IMR-90 (cell line): ENCODE measurements around the gene FAM163A. TPM values are rescaled to one million over a fixed set of nuclear protein-coding genes. Genes with fewer than 3 reads are reported as not detected.

Source experiments
- ATAC-seq: fragments of 200-7000 bp; cut with Tn5 transposase; 2 replicates; pipeline ENCODE4 v1.9.1; 2020; ENCODE audit warnings: low read depth, mild to moderate bottlenecking, moderate library complexity
- BruUV-seq: library from RNA; stranded (reverse); fragments of 400-500 nt; replicated peaks from 2 replicates; lab custom pipeline; 2021; lab: Mats Ljungman, UMichigan
- CTCF ChIA-PET: fragments of 300-600 bp; formaldehyde crosslinking; extraction: SDS; loops from one replicate; lab custom pipeline; 2021; ENCODE audit warnings: antibody characterized with exemption; lab: Yijun Ruan, JAX
- POLR2A ChIA-PET: fragments of 300-600 bp; sonication (Branson Sonifier 250); formaldehyde crosslinking; loops from one replicate; lab custom pipeline; 2022; ENCODE audit warnings: antibody characterized with exemption; ENCODE audit not compliant: unreplicated experiment; lab: Charles Lee
- DNase-seq: peaks from one replicate; pipeline ENCODE4 v3.0.0; 2013
- H2AFZ ChIP-seq: replicated peaks from 2 replicates; pipeline ENCODE3; 2013; ENCODE audit warnings: low read length, mild to moderate bottlenecking; ENCODE audit not compliant: poor library complexity
- H2AK5ac ChIP-seq: 2 replicates; pipeline ENCODE4 v1.6.1; 2013; ENCODE audit warnings: low read depth, low read length, inconsistent platforms
- H2AK9ac ChIP-seq: replicated peaks from 2 replicates; pipeline ENCODE3; 2013; ENCODE audit warnings: mild to moderate bottlenecking, low read depth, low read length, moderate library complexity; ENCODE audit not compliant: poor library complexity
- H2BK120ac ChIP-seq: 2 replicates; pipeline ENCODE4 v1.6.1; 2013; ENCODE audit warnings: low read depth, low read length, inconsistent platforms
- H2BK15ac ChIP-seq: 3 replicates; pipeline ENCODE4 v1.6.1; 2013; ENCODE audit warnings: low read depth, low read length, inconsistent platforms
- H2BK20ac ChIP-seq: 2 replicates; pipeline ENCODE4 v1.6.1; 2013; ENCODE audit warnings: low read depth, mild to moderate bottlenecking, inconsistent platforms, low read length, moderate library complexity
- H2BK5ac ChIP-seq: 2 replicates; pipeline ENCODE4 v1.6.1; 2013; ENCODE audit warnings: mild to moderate bottlenecking, low read depth, low read length, inconsistent platforms; ENCODE audit not compliant: poor library complexity, severe bottlenecking
- H3K14ac ChIP-seq: replicated peaks from 2 replicates; pipeline ENCODE4 v1.6.1; 2013; ENCODE audit warnings: low read depth, low read length, inconsistent platforms
- H3K18ac ChIP-seq: 2 replicates; pipeline ENCODE4 v1.6.1; 2013; ENCODE audit warnings: low read depth, low read length, control low read depth
- H3K23ac ChIP-seq: 2 replicates; pipeline ENCODE4 v1.6.1; 2013; ENCODE audit warnings: low read depth, low read length, inconsistent platforms
- H3K27ac ChIP-seq: 2 replicates; pipeline ENCODE4 v1.5.1; 2013; ENCODE audit warnings: mild to moderate bottlenecking, control low read depth, low read length; ENCODE audit not compliant: insufficient read depth
- H3K27me3 ChIP-seq: 2 replicates; pipeline ENCODE4 v1.6.1; 2013; ENCODE audit warnings: low read length; ENCODE audit not compliant: control insufficient read depth, insufficient read depth
- H3K36me3 ChIP-seq: 2 replicates; pipeline ENCODE4 v1.6.1; 2013; ENCODE audit warnings: low read length, mixed read lengths; ENCODE audit not compliant: control insufficient read depth, insufficient read depth
- H3K4ac ChIP-seq: 2 replicates; pipeline ENCODE4 v1.6.1; 2013; ENCODE audit warnings: low read depth, low read length, inconsistent platforms
- H3K4me1 ChIP-seq: 2 replicates; pipeline ENCODE4 v1.6.1; 2013; ENCODE audit warnings: low read length, mixed read lengths; ENCODE audit not compliant: control insufficient read depth, insufficient read depth
- H3K4me2 ChIP-seq: 2 replicates; pipeline ENCODE4 v1.6.1; 2013; ENCODE audit warnings: low read depth, mild to moderate bottlenecking, control low read depth, low read length, moderate library complexity
- H3K4me3 ChIP-seq: 2 replicates; pipeline ENCODE4 v1.5.1; 2013; ENCODE audit warnings: low read depth, mild to moderate bottlenecking, control low read depth, low read length, moderate library complexity; ENCODE audit not compliant: insufficient read depth
- H3K56ac ChIP-seq: 2 replicates; pipeline ENCODE4 v1.6.1; 2013; ENCODE audit warnings: low read length, inconsistent platforms; ENCODE audit not compliant: insufficient read depth; ENCODE audit errors: extremely low read depth
- H3K79me1 ChIP-seq, 2 experiments: 2 replicates each; pipeline ENCODE4 v1.6.1; 2013; ENCODE audit warnings: low read length in 2 of 2, inconsistent platforms in 1 of 2, low read depth in 1 of 2
- H3K9ac ChIP-seq: 2 replicates; pipeline ENCODE4 v1.6.1; 2013; ENCODE audit warnings: low read depth, low read length, control low read depth
- H3K9me1 ChIP-seq: 2 replicates; pipeline ENCODE4 v1.6.1; 2013; ENCODE audit warnings: low read length, inconsistent platforms; ENCODE audit not compliant: insufficient read depth
- H3K9me3 ChIP-seq: 2 replicates; pipeline ENCODE4 v1.6.1; 2013; ENCODE audit warnings: low read length; ENCODE audit not compliant: control insufficient read depth, insufficient read depth
- H4K20me1 ChIP-seq: 2 replicates; pipeline ENCODE4 v1.6.1; 2013; ENCODE audit warnings: low read length, inconsistent platforms; ENCODE audit not compliant: insufficient read depth
- H4K5ac ChIP-seq: 2 replicates; pipeline ENCODE4 v1.6.1; 2013; ENCODE audit warnings: mild to moderate bottlenecking, low read depth, low read length, control low read depth
- H4K8ac ChIP-seq, 2 experiments: 2 replicates each; pipeline ENCODE4 v1.6.1; 2013; ENCODE audit warnings: low read depth in 2 of 2, low read length in 2 of 2, control low read depth in 1 of 2, inconsistent platforms in 1 of 2
- H4K91ac ChIP-seq: 2 replicates; pipeline ENCODE4 v1.6.1; 2013; ENCODE audit warnings: low read depth, low read length, inconsistent platforms; ENCODE audit not compliant: insufficient read depth
- CHD1 ChIP-seq: IDR thresholded peaks from 2 replicates; pipeline ENCODE4 v1.6.1; 2012; ENCODE audit warnings: low read depth, low read length, improper control_type of control experiment
- FOS ChIP-seq: fragments of 150-350 bp; IDR thresholded peaks from 2 replicates; pipeline ENCODE4 v1.6.1; 2016; ENCODE audit warnings: low read depth, low read length
- MAFK ChIP-seq: IDR thresholded peaks from 2 replicates; pipeline ENCODE4 v1.6.1; 2012; ENCODE audit warnings: low read depth, low read length, improper control_type of control experiment
- MXI1 ChIP-seq: IDR thresholded peaks from 2 replicates; pipeline ENCODE4 v1.6.1; 2012; ENCODE audit warnings: low read depth, mild to moderate bottlenecking, low read length, moderate library complexity, borderline replicate concordance
- NFE2L2 ChIP-seq: fragments of 150-350 bp; IDR thresholded peaks from 2 replicates; pipeline ENCODE4 v1.6.1; 2016; ENCODE audit warnings: low read depth, mild to moderate bottlenecking, low read length
- POLR2A ChIP-seq: IDR thresholded peaks from 2 replicates; pipeline ENCODE4 v1.6.1; 2012; ENCODE audit warnings: mild to moderate bottlenecking, low read depth, low read length
- RAD21 ChIP-seq: IDR thresholded peaks from 2 replicates; pipeline ENCODE4 v1.6.1; 2012; ENCODE audit warnings: low read length, improper control_type of control experiment
- USF2 ChIP-seq: fragments of 150-350 bp; IDR thresholded peaks from 2 replicates; pipeline ENCODE4 v1.6.1; 2017; ENCODE audit warnings: mild to moderate bottlenecking, antibody characterized with exemption, low read length, low read depth
- WGBS, 2 experiments: methylation state at CpG; one replicate each; pipeline versions ENCODE4 v1.1.5 to v1.1.7; 2013; ENCODE audit warnings: missing lambda C conversion rate in 2 of 2; ENCODE audit not compliant: insufficient read length in 1 of 2; ENCODE audit errors: extremely low coverage in 2 of 2; 5-methylcytosine and 5-hydroxymethylcytosine counted together
- dilution Hi-C: fragments of 300-500 bp; cut with HindIII; formaldehyde crosslinking; loops from one replicate; pipeline ENCODE4 v1.14.3; 2018; ENCODE audit warnings: low sequenced_read_pairs; ENCODE audit not compliant: unreplicated experiment
- in situ Hi-C: fragments of 300-500 bp; cut with MboI; formaldehyde crosslinking; loops from 3 replicates; pipeline ENCODE4 v1.14.3; 2019; ENCODE audit warnings: low sequenced_read_pairs, inconsistent platforms, mixed read lengths
- intact Hi-C: fragments of 100-400 bp; cut with micrococcal nuclease; formaldehyde crosslinking; loops from 2 replicates; pipeline ENCODE4 v1.10.0; 2022
- polyA plus RNA-seq, 3 experiments: library from polyadenylated mRNA; depleted of rRNA; stranded (reverse); fragments of >200 nt; gene quantifications; 2 replicates each; pipeline ENCODE4 v1.2.3, GENCODE V29; 2012; ENCODE audit warnings: low replicate concordance in 1 of 3
- total RNA-seq: library from RNA; depleted of rRNA; stranded (reverse); fragments of >200 nt; gene quantifications from 2 replicates; pipeline ENCODE4 v1.2.3, GENCODE V29; 2012

FAM163A gene
- total and polyA plus RNA-seq, 2 of the 4 experiments (the other 2 are of a cell fraction) = not detected

DNA sequence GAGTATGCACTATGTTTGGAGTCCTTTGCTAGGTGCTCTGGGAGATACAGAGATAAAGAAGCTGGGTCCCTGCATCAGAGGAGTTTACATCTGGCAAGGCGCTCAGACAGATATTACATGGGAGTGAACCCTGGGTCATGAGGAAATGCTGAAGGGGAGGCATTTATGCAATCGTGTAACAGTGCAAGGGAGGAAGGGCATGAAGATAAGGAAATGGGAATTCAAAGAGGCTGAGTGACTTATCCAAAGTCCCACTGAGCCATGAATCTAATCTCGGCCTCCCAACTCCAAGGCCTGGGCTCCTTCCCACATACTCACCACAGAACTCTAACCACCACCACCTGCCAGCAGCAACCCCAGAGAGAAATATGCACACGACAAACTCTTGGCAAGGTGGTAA is 51.6 kb downstream of the FAM163A start:
- TF ChIP-seq MXI1 = no peak
- no peak for TF ChIP-seq RAD21
- TF ChIP-seq POLR2A = no peak
- no peak for TF ChIP-seq MAFK
- TF ChIP-seq FOS = no peak
- TF ChIP-seq CHD1 = no peak
- TF ChIP-seq NFE2L2 = no peak
- TF ChIP-seq USF2 = no peak
- Histone ChIP-seq H3K4me3 (no peak overlapping the region), H4K8ac (no peak overlapping the region), H4K5ac (no peak overlapping the region), H3K18ac (no peak overlapping the region), H2AK9ac (no peak overlapping the region), H2BK5ac (no peak overlapping the region), H3K4me1 (no peaks in the 10 kb centered on the region), H2AFZ (no peak overlapping the region), H3K14ac (no peak overlapping the region), H3K79me1 (no peaks in the 10 kb centered on the region), H4K91ac (no peak overlapping the region), H3K23ac (no peak overlapping the region), H3K56ac (no peak overlapping the region), H3K27me3 (peaks cover 47% of the 10 kb centered on the region), H2AK5ac (no peak overlapping the region), H3K9ac (no peak overlapping the region), H2BK15ac (no peak overlapping the region), H4K20me1 (no peaks in the 10 kb centered on the region), H2BK120ac (no peak overlapping the region), H3K9me3 (no peaks in the 10 kb centered on the region), H2BK20ac (no peak overlapping the region), H3K9me1 (no peaks in the 10 kb centered on the region), H3K27ac (no peak overlapping the region), H3K36me3 (no peaks in the 10 kb centered on the region), H3K4me2 (no peak overlapping the region), H3K4ac (no peak overlapping the region)
- BruUV-seq = no TSS peak
- DNase-seq (no peak), ATAC-seq (no peak; the same call in 1 of the 2 replicates)
- 57% methylated on average over 1 of the region's 4 CpGs; no CpG with 5 or more reads in 1 of the 2 experiments for WGBS, 2 experiments
- in situ Hi-C loops = no loop called here
- POLR2A ChIA-PET = no interaction called here
- CTCF ChIA-PET = no interaction called here
- dilution Hi-C loops = no loop called here
- intact Hi-C loops = no loop called here
